Measurements from ENCODE around the gene HOXB4. TPM values are rescaled to one million over a fixed set of nuclear protein-coding genes. Genes with fewer than 3 reads are reported as not detected.

HOXB4 gene
- total RNA-seq (2.9 TPM), polyA plus RNA-seq (under 1 TPM in 2 of 4 donors, not detected in 2; 0.16 to 0.18 TPM)

- no peaks in the 10 kb centered on the region for H3K36me3 ChIP-seq (ENCODE audit: control insufficient read depth, insufficient read depth, low read length)
- H3K4me3 ChIP-seq (ENCODE audit: low read depth, low read length) = peak within 1 kb of the TSS; percentile 80
- H3K9me3 ChIP-seq (ENCODE audit: control insufficient read depth in 2 of 2, low read length in 2 of 2) = no peaks in the 10 kb centered on the region
- H3K4me1 ChIP-seq (ENCODE audit: control insufficient read depth, insufficient read depth, low read length, poor library complexity, severe bottlenecking) = peaks cover 56% of the 10 kb centered on the region
- H3K27ac ChIP-seq (ENCODE audit: insufficient read depth, low read length, poor library complexity, severe bottlenecking) = peak within 1 kb of the TSS; percentile 33
- DNase-seq = peak; percentile 52 to 75 (median 69)
- Mint-ChIP-seq H3K27ac (peak within 1 kb of the TSS in 2 of 3 donors; percentile 72 to 94), H3K4me3 (peak within 1 kb of the TSS; percentile 88 to 95 (median 88)), H3K4me1 (peaks cover 13 to 56% (median 45%) of the 10 kb centered on the region in 4 donors), H3K9me3 (peaks cover 0 to 2% (median 0%) of the 10 kb centered on the region in 7 donors), H3K36me3 (no peaks in the 10 kb centered on the region), H3K27me3 (peaks cover 56% of the 10 kb centered on the region)
- peak; percentile 54 to 61 for ATAC-seq (ENCODE audit: low read depth in 2 of 2)
- peaks cover 17% of the 10 kb centered on the region for H3K27me3 ChIP-seq (ENCODE audit: control insufficient read depth, insufficient read depth, low read length)
Measured at GRCh38 chr17:48577946-48578615, at the start of gene HOXB4. HOXB4 (minus strand) TSS chr17:48578350; CDS start chr17:48578319, 31 bp downstream.

- no peak for ATAC-seq (ENCODE audit: low read depth in 2 of 2)
- no peaks in the 10 kb centered on the region for H3K9me3 ChIP-seq (ENCODE audit: control insufficient read depth in 2 of 2, low read length in 2 of 2)
- peak overlapping the region in 3 of 4 donors; percentile 3 to 84 (median 53) for H3K4me3 Mint-ChIP-seq
- H3K27me3 ChIP-seq (ENCODE audit: control insufficient read depth, insufficient read depth, low read length) = peaks cover 54% of the 10 kb centered on the region
- no peak for DNase-seq
- peaks cover 0 to 2% (median 0%) of the 10 kb centered on the region in 7 donors for H3K9me3 Mint-ChIP-seq
- no peak overlapping the region for H3K27ac Mint-ChIP-seq
- no peak overlapping the region for H3K27ac ChIP-seq (ENCODE audit: insufficient read depth, low read length, poor library complexity, severe bottlenecking)
- H3K4me3 ChIP-seq (ENCODE audit: low read depth, low read length) = no peak overlapping the region
- no peaks in the 10 kb centered on the region for H3K36me3 ChIP-seq (ENCODE audit: control insufficient read depth, insufficient read depth, low read length)
- peaks cover 87% of the 10 kb centered on the region for H3K27me3 Mint-ChIP-seq
- H3K4me1 ChIP-seq (ENCODE audit: control insufficient read depth, insufficient read depth, low read length, poor library complexity, severe bottlenecking) = peaks cover 27% of the 10 kb centered on the region
- peaks cover 0 to 21% (median 8%) of the 10 kb centered on the region in 4 donors for H3K4me1 Mint-ChIP-seq
- H3K36me3 Mint-ChIP-seq = no peaks in the 10 kb centered on the region
Measured at GRCh38 chr17:48627118-48627597, 49.0 kb upstream of the HOXB4 start.

GRCh38 chr17:48626245-48627117 is 48.3 kb upstream of the HOXB4 start, which contains the start of gene HOXB9:
HOXB9 (minus strand) TSS chr17:48626358; CDS start chr17:48626269, 89 bp downstream.
- Histone ChIP-seq H3K9me3 (ENCODE audit: control insufficient read depth in 2 of 2, low read length in 2 of 2) (no peaks in the 10 kb centered on the region), H3K36me3 (ENCODE audit: control insufficient read depth, insufficient read depth, low read length) (no peaks in the 10 kb centered on the region), H3K4me1 (ENCODE audit: control insufficient read depth, insufficient read depth, low read length, poor library complexity, severe bottlenecking) (peaks cover 27% of the 10 kb centered on the region), H3K4me3 (ENCODE audit: low read depth, low read length) (peak within 1 kb of the TSS; percentile 44), H3K27me3 (ENCODE audit: control insufficient read depth, insufficient read depth, low read length) (peaks cover 58% of the 10 kb centered on the region), H3K27ac (ENCODE audit: insufficient read depth, low read length, poor library complexity, severe bottlenecking) (no peak within 1 kb of the TSS)
- H3K4me1 Mint-ChIP-seq = peaks cover 0 to 21% (median 8%) of the 10 kb centered on the region in 4 donors
- H3K27ac Mint-ChIP-seq = no peak within 1 kb of the TSS
- no peaks in the 10 kb centered on the region for H3K36me3 Mint-ChIP-seq
- peak within 1 kb of the TSS; percentile 78 to 95 (median 86) for H3K4me3 Mint-ChIP-seq
- peaks cover 87% of the 10 kb centered on the region for H3K27me3 Mint-ChIP-seq
- peaks cover 0 to 3% (median 0%) of the 10 kb centered on the region in 7 donors for H3K9me3 Mint-ChIP-seq
- DNase-seq (no peak), ATAC-seq (ENCODE audit: low read depth in 2 of 2) (peak; percentile 26 to 28)

GRCh38 chr17:48625495-48626244 is 47.5 kb upstream of the HOXB4 start:
- Mint-ChIP-seq H3K4me1 (peaks cover 0 to 21% (median 8%) of the 10 kb centered on the region in 4 donors), H3K4me3 (peak overlapping the region; percentile 65 to 87 (median 78)), H3K27ac (no peak overlapping the region), H3K27me3 (peaks cover 87% of the 10 kb centered on the region), H3K36me3 (no peaks in the 10 kb centered on the region), H3K9me3 (peaks cover 0 to 2% (median 0%) of the 10 kb centered on the region in 7 donors)
- Histone ChIP-seq H3K4me3 (ENCODE audit: low read depth, low read length) (peak overlapping the region; percentile 44), H3K27me3 (ENCODE audit: control insufficient read depth, insufficient read depth, low read length) (peaks cover 58% of the 10 kb centered on the region), H3K27ac (ENCODE audit: insufficient read depth, low read length, poor library complexity, severe bottlenecking) (no peak overlapping the region), H3K9me3 (ENCODE audit: control insufficient read depth in 2 of 2, low read length in 2 of 2) (no peaks in the 10 kb centered on the region), H3K36me3 (ENCODE audit: control insufficient read depth, insufficient read depth, low read length) (no peaks in the 10 kb centered on the region), H3K4me1 (ENCODE audit: control insufficient read depth, insufficient read depth, low read length, poor library complexity, severe bottlenecking) (peaks cover 27% of the 10 kb centered on the region)
- DNase-seq = peak in 1 of 3 donors; percentile 42
- ATAC-seq (ENCODE audit: low read depth in 2 of 2) = peak; percentile 55 to 56

- no peaks in the 10 kb centered on the region for H3K9me3 ChIP-seq (ENCODE audit: control insufficient read depth in 2 of 2, low read length in 2 of 2)
- peaks cover 86% of the 10 kb centered on the region for H3K27me3 Mint-ChIP-seq
- H3K36me3 Mint-ChIP-seq = no peaks in the 10 kb centered on the region
- no peaks in the 10 kb centered on the region for H3K36me3 ChIP-seq (ENCODE audit: control insufficient read depth, insufficient read depth, low read length)
- peak overlapping the region; percentile 23 to 87 (median 74) for H3K4me3 Mint-ChIP-seq
- no peak overlapping the region for H3K27ac ChIP-seq (ENCODE audit: insufficient read depth, low read length, poor library complexity, severe bottlenecking)
- H3K4me3 ChIP-seq (ENCODE audit: low read depth, low read length) = no peak overlapping the region
- peaks cover 0 to 21% (median 8%) of the 10 kb centered on the region in 4 donors for H3K4me1 Mint-ChIP-seq
- H3K27ac Mint-ChIP-seq = no peak overlapping the region
- H3K9me3 Mint-ChIP-seq = peaks cover 0 to 2% (median 0%) of the 10 kb centered on the region in 7 donors
- DNase-seq (peak in 1 of 3 donors; percentile 24), ATAC-seq (ENCODE audit: low read depth in 2 of 2) (peak in 1 of 2 donors; percentile 19)
- peaks cover 27% of the 10 kb centered on the region for H3K4me1 ChIP-seq (ENCODE audit: control insufficient read depth, insufficient read depth, low read length, poor library complexity, severe bottlenecking)
- peaks cover 55% of the 10 kb centered on the region for H3K27me3 ChIP-seq (ENCODE audit: control insufficient read depth, insufficient read depth, low read length)
Measured at GRCh38 chr17:48624544-48625494, 46.7 kb upstream of the HOXB4 start.

GRCh38 chr17:48624118-48624517 is 46.0 kb upstream of the HOXB4 start:
- Histone ChIP-seq H3K27me3 (ENCODE audit: control insufficient read depth, insufficient read depth, low read length) (peaks cover 52% of the 10 kb centered on the region), H3K9me3 (ENCODE audit: control insufficient read depth in 2 of 2, low read length in 2 of 2) (no peaks in the 10 kb centered on the region), H3K4me3 (ENCODE audit: low read depth, low read length) (no peak overlapping the region), H3K4me1 (ENCODE audit: control insufficient read depth, insufficient read depth, low read length, poor library complexity, severe bottlenecking) (peaks cover 27% of the 10 kb centered on the region), H3K36me3 (ENCODE audit: control insufficient read depth, insufficient read depth, low read length) (no peaks in the 10 kb centered on the region), H3K27ac (ENCODE audit: insufficient read depth, low read length, poor library complexity, severe bottlenecking) (no peak overlapping the region)
- ATAC-seq (ENCODE audit: low read depth in 2 of 2) = no peak
- Mint-ChIP-seq H3K27ac (no peak overlapping the region), H3K27me3 (peaks cover 86% of the 10 kb centered on the region), H3K9me3 (peaks cover 0 to 2% (median 0%) of the 10 kb centered on the region in 7 donors), H3K4me3 (peak overlapping the region in 3 of 4 donors; percentile 32 to 71 (median 68)), H3K4me1 (peaks cover 0 to 25% (median 8%) of the 10 kb centered on the region in 4 donors), H3K36me3 (no peaks in the 10 kb centered on the region)
- no peak for DNase-seq
